RWPE2 (cell line): Measurements from ENCODE around the gene ODF4.
"Not testable (repeated sequence)": the region's sequence is repeated elsewhere in the genome, so short reads cannot be mapped to it uniquely, and the experiment has no call there.

Experiments used
- ATAC-seq: fragments of 200-7000 bp; cut with Tn5 transposase; 3 replicates; pipeline ENCODE4 v1.9.1; 2021; ENCODE audit warnings: low read depth
- DNase-seq: peaks from one replicate; pipeline ENCODE4 v3.0.0-alpha.2; 2020; ENCODE audit warnings: low spot score
- H3K27ac ChIP-seq: fragments of 450-650 bp; 2 replicates; pipeline ENCODE4 v1.5.1; 2017; ENCODE audit warnings: mild to moderate bottlenecking; ENCODE audit not compliant: poor library complexity, severe bottlenecking
- H3K27me3 ChIP-seq: fragments of 250-450 bp; sonication (Bioruptor Pico); 2 replicates; pipeline ENCODE4 v1.5.1; 2021; ENCODE audit warnings: mild to moderate bottlenecking, moderate library complexity; ENCODE audit not compliant: insufficient read depth, poor library complexity, severe bottlenecking
- H3K36me3 ChIP-seq: fragments of 250-450 bp; sonication (Bioruptor Pico); 2 replicates; pipeline ENCODE4 v1.5.1; 2020; ENCODE audit warnings: low read depth, mild to moderate bottlenecking, moderate library complexity
- H3K4me1 ChIP-seq: fragments of 250-450 bp; sonication (Bioruptor Pico); 2 replicates; pipeline ENCODE4 v1.5.1; 2021; ENCODE audit warnings: mild to moderate bottlenecking, moderate library complexity; ENCODE audit not compliant: insufficient read depth, poor library complexity, severe bottlenecking
- H3K4me3 ChIP-seq: fragments of 250-450 bp; sonication (Bioruptor Pico); 2 replicates; pipeline ENCODE4 v1.5.1; 2021; ENCODE audit warnings: mild to moderate bottlenecking, moderate library complexity; ENCODE audit not compliant: severe bottlenecking
- H3K9me3 ChIP-seq: fragments of 250-450 bp; sonication (Bioruptor Pico); 2 replicates; pipeline ENCODE4 v1.5.1; 2021; ENCODE audit warnings: mild to moderate bottlenecking, moderate library complexity; ENCODE audit not compliant: severe bottlenecking
- CTCF ChIP-seq: fragments of 450-650 bp; IDR thresholded peaks from one replicate; pipeline ENCODE4 v1.5.1; 2017; ENCODE audit warnings: mild to moderate bottlenecking, moderate library complexity; ENCODE audit not compliant: poor library complexity, severe bottlenecking

Gene ODF4

GRCh38 chr17:8371786-8372185, 32.1 kb downstream of the ODF4 start:
- Histone ChIP-seq H3K4me1 (peaks cover under 1% of the 10 kb centered on the region), H3K4me3 (no peak overlapping the region), H3K9me3 (no peaks in the 10 kb centered on the region), H3K27me3 (no peaks in the 10 kb centered on the region), H3K27ac (no peak overlapping the region), H3K36me3 (peaks cover 12% of the 10 kb centered on the region)
- no peak for TF ChIP-seq CTCF
- ATAC-seq (no peak), DNase-seq (no peak)

- Histone ChIP-seq H3K27ac (no peak overlapping the region), H3K36me3 (peaks cover 18% of the 10 kb centered on the region), H3K9me3 (no peaks in the 10 kb centered on the region), H3K4me1 (no peaks in the 10 kb centered on the region), H3K27me3 (no peaks in the 10 kb centered on the region), H3K4me3 (no peak overlapping the region)
- DNase-seq (no peak), ATAC-seq (no peak)
- TF ChIP-seq CTCF, result no peak
Measured at GRCh38 chr17:8372422-8372821, 32.8 kb downstream of the ODF4 start.

GRCh38 chr17:8373856-8374255, 34.2 kb downstream of the ODF4 start:
- DNase-seq, H3K4me1 ChIP-seq, H3K27me3 ChIP-seq, H3K27ac ChIP-seq, H3K9me3 ChIP-seq, H3K4me3 ChIP-seq, ATAC-seq: not testable (repeated sequence)
- peaks cover 33% of the 10 kb centered on the region for H3K36me3 ChIP-seq

GRCh38 chr17:8375738-8376259, 36.2 kb downstream of the ODF4 start:
- DNase-seq, result no peak
- Histone ChIP-seq H3K4me3 (peak overlapping the region; percentile 44), H3K27me3 (no peaks in the 10 kb centered on the region), H3K36me3 (peaks cover 40% of the 10 kb centered on the region), H3K27ac (peak overlapping the region; percentile 89), H3K4me1 (peaks cover 4% of the 10 kb centered on the region), H3K9me3 (no peaks in the 10 kb centered on the region)
- ATAC-seq, result peak; percentile 32
- no peak for TF ChIP-seq CTCF

GRCh38 chr17:8376271-8377067, 36.8 kb downstream of the ODF4 start, which contains the start of gene KRABD2:
KRABD2 (minus strand) TSS chr17:8376704.
- Histone ChIP-seq H3K27ac (peak within 1 kb of the TSS; percentile 89), H3K9me3 (no peaks in the 10 kb centered on the region), H3K4me3 (peak within 1 kb of the TSS; percentile 44), H3K4me1 (peaks cover 9% of the 10 kb centered on the region), H3K27me3 (no peaks in the 10 kb centered on the region), H3K36me3 (peaks cover 47% of the 10 kb centered on the region)
- ATAC-seq (peak; percentile 93), DNase-seq (peak; percentile 94)
- peak; percentile 52 for TF ChIP-seq CTCF
